HEK293 (cell line): ENCODE measurements around the gene BCL2.
A peak's percentile ranks its signal among the peaks of the same experiment; 100 is the strongest.

Source experiments
- CTCF ChIA-PET: fragments of 350-600 bp; formaldehyde crosslinking; extraction: SDS; loops from one replicate; lab custom pipeline; 2021; ENCODE audit warnings: antibody characterized with exemption; lab: Yijun Ruan, JAX
- POLR2A ChIA-PET: fragments of 300-600 bp; formaldehyde crosslinking; extraction: SDS; loops from one replicate; lab custom pipeline; 2020; ENCODE audit warnings: antibody characterized with exemption, inconsistent platforms; lab: Yijun Ruan, JAX
- H3K27ac ChIP-seq: fragments of 200-500 bp; sonication (Bioruptor generic); 2 replicates; pipeline ENCODE4 v1.5.1; 2014; ENCODE audit warnings: low read depth, low read length, control low read depth, inconsistent platforms; ENCODE audit errors: extremely low read depth
- H3K36me3 ChIP-seq, 2 experiments: fragments of 200-500 bp in 1 of 2; sonication (Bioruptor generic) in 1 of 2; 1 replicate in 1 of 2; 2 replicates in 1 of 2; pipeline ENCODE4 v1.5.1; 2014 to 2017; ENCODE audit warnings: inconsistent platforms in 2 of 2, low read length in 2 of 2; ENCODE audit not compliant: control insufficient read depth in 2 of 2, insufficient read depth in 1 of 2
- H3K4me1 ChIP-seq: fragments of 200-500 bp; sonication (Bioruptor generic); 2 replicates; pipeline ENCODE4 v1.5.1; 2014; ENCODE audit warnings: mild to moderate bottlenecking, low read length, inconsistent platforms; ENCODE audit not compliant: control insufficient read depth, insufficient read depth
- H3K4me3 ChIP-seq: 2 replicates; pipeline ENCODE4 v1.5.1; 2011; ENCODE audit warnings: low read depth, mild to moderate bottlenecking, control low read depth, low read length, moderate library complexity
- H3K9me3 ChIP-seq: fragments of 200-500 bp; sonication (Bioruptor generic); 2 replicates; pipeline ENCODE4 v1.5.1; 2014; ENCODE audit warnings: low read depth, low read length, inconsistent platforms; ENCODE audit not compliant: control insufficient read depth, insufficient read depth
- MEIS1 ChIP-seq: sonication (generic); formaldehyde crosslinking; IDR thresholded peaks from 2 replicates; pipeline ENCODE4 v1.8.1; 2022; ENCODE audit warnings: missing genetic modification reagents, mild to moderate bottlenecking, borderline replicate concordance
- PRDM1 ChIP-seq: fragments of 450-650 bp; formaldehyde crosslinking; IDR thresholded peaks from 2 replicates; pipeline ENCODE4; 2016; ENCODE audit warnings: missing biosample characterization, missing genetic modification characterization
- TRIM28 ChIP-seq: IDR thresholded peaks from 2 replicates; pipeline ENCODE4 v1.6.1; 2011; ENCODE audit warnings: low read length, control low read depth, borderline replicate concordance
- ZBTB17 ChIP-seq: fragments of 450-650 bp; formaldehyde crosslinking; IDR thresholded peaks from 2 replicates; pipeline ENCODE4 v1.5.1; 2016; ENCODE audit warnings: missing biosample characterization, missing genetic modification characterization
- ZEB2 ChIP-seq: fragments of 450-650 bp; formaldehyde crosslinking; IDR thresholded peaks from 2 replicates; pipeline ENCODE4 v1.5.1; 2016; ENCODE audit warnings: missing biosample characterization, missing genetic modification characterization
- ZNF174 ChIP-seq: fragments of 450-650 bp; formaldehyde crosslinking; IDR thresholded peaks from 2 replicates; pipeline ENCODE4 v1.5.0; 2017; ENCODE audit warnings: missing biosample characterization, mild to moderate bottlenecking, missing genetic modification characterization
- ZNF335 ChIP-seq: fragments of 450-650 bp; formaldehyde crosslinking; conservative IDR thresholded peaks from 2 replicates; pipeline ENCODE4 v1.5.1; 2016; ENCODE audit warnings: missing biosample characterization, missing genetic modification characterization
- ZNF354C ChIP-seq: fragments of 450-650 bp; formaldehyde crosslinking; IDR thresholded peaks from 2 replicates; pipeline ENCODE4 v1.5.1; 2016; ENCODE audit warnings: missing biosample characterization, missing genetic modification characterization, low read depth, borderline replicate concordance
- ZNF366 ChIP-seq: fragments of 450-650 bp; formaldehyde crosslinking; conservative IDR thresholded peaks from 2 replicates; pipeline ENCODE4 v1.5.1; 2016; ENCODE audit warnings: missing biosample characterization, missing genetic modification characterization
- ZNF423 ChIP-seq: fragments of 450-650 bp; formaldehyde crosslinking; IDR thresholded peaks from 2 replicates; pipeline ENCODE4 v1.5.1; 2016; ENCODE audit warnings: missing biosample characterization, missing genetic modification characterization
- ZNF501 ChIP-seq: fragments of 450-650 bp; formaldehyde crosslinking; IDR thresholded peaks from 2 replicates; pipeline ENCODE4 v1.5.1; 2016; ENCODE audit warnings: missing biosample characterization, missing genetic modification characterization
- ZNF560 ChIP-seq: fragments of 450-650 bp; formaldehyde crosslinking; IDR thresholded peaks from 2 replicates; pipeline ENCODE4 v1.5.1; 2017; ENCODE audit warnings: missing biosample characterization, missing genetic modification characterization, borderline replicate concordance
- ZNF585B ChIP-seq: fragments of 450-650 bp; formaldehyde crosslinking; IDR thresholded peaks from 2 replicates; pipeline ENCODE4 v1.5.1; 2016; ENCODE audit warnings: missing biosample characterization, missing genetic modification characterization
- ZNF623 ChIP-seq: fragments of 450-650 bp; formaldehyde crosslinking; IDR thresholded peaks from 2 replicates; pipeline ENCODE4 v1.5.1; 2016; ENCODE audit warnings: missing biosample characterization, missing genetic modification characterization
- ZNF629 ChIP-seq: fragments of 450-650 bp; formaldehyde crosslinking; IDR thresholded peaks from 2 replicates; pipeline ENCODE4 v1.5.1; 2017; ENCODE audit warnings: missing biosample characterization, missing genetic modification characterization
- ZNF660 ChIP-seq: fragments of 450-650 bp; IDR thresholded peaks from 2 replicates; pipeline ENCODE4 v1.5.1; 2018; ENCODE audit warnings: missing biosample characterization, mild to moderate bottlenecking, missing genetic modification characterization
- ZNF792 ChIP-seq: fragments of 450-650 bp; formaldehyde crosslinking; IDR thresholded peaks from 2 replicates; pipeline ENCODE4 v1.5.1; 2016; ENCODE audit warnings: missing biosample characterization, missing genetic modification characterization
- TF ChIP-seq, protein P1 (sequence below): fragments of 450-650 bp; formaldehyde crosslinking; IDR thresholded peaks from 2 replicates; pipeline ENCODE4 v1.5.1; 2016; ENCODE audit warnings: missing biosample characterization, missing genetic modification characterization
- TF ChIP-seq, protein P2 (sequence below): fragments of 450-650 bp; formaldehyde crosslinking; IDR thresholded peaks from 2 replicates; pipeline ENCODE4 v1.5.1; 2016; ENCODE audit warnings: missing biosample characterization, missing genetic modification characterization
- TF ChIP-seq, protein P3 (sequence below): fragments of 450-650 bp; formaldehyde crosslinking; IDR thresholded peaks from 2 replicates; pipeline ENCODE4 v1.5.1; 2016; ENCODE audit warnings: missing biosample characterization, missing genetic modification characterization, borderline replicate concordance
- TF ChIP-seq, protein P4 (sequence below): fragments of 450-650 bp; formaldehyde crosslinking; IDR thresholded peaks from 2 replicates; pipeline ENCODE4 v1.5.1; 2017; ENCODE audit warnings: missing biosample characterization, missing genetic modification characterization

BCL2 gene

DNA sequence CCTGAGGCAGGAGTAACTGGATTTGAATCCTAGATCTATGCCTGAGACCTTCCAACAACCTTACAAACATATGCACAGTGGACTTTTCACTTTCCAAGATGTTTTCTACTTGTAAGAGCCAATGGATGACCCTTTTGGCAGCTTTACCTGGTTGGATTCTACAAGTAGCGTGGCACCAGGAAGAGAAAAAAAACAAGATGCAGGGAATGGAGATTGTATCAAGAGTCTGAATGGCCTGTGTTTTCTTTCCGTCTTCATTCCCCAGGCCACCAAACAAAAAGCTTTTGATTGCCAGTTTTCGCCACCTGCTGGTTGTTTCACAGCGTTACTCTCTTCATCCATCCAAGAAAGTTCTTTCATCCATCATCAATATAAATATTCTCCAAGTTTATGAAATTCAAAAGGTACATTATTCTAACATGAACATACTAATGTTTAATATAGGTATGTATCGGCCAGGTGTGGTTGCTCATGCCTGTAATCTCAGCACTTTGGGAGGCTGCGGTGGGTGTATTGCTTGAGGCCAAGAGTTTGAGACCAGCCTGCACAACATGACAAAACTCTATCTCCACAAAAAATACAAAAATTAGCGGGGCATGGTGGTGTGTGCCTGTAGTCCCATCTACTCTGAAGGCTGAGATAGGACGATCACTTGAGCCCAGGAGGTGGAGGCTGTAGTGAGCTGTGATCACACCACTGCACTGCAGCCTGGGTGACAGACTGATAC lies 3.5 kb upstream of the BCL2 start (continued):
- TF ChIP-seq ZBTB17, result peak; percentile 77
- peak; percentile 54 for TF ChIP-seq ZNF335 (tag by site-specific recombination)
- no peak for TF ChIP-seq ZNF354C (tag by site-specific recombination)
- TF ChIP-seq ZNF585B (tag by site-specific recombination), result no peak
- TF ChIP-seq, protein P1, sequence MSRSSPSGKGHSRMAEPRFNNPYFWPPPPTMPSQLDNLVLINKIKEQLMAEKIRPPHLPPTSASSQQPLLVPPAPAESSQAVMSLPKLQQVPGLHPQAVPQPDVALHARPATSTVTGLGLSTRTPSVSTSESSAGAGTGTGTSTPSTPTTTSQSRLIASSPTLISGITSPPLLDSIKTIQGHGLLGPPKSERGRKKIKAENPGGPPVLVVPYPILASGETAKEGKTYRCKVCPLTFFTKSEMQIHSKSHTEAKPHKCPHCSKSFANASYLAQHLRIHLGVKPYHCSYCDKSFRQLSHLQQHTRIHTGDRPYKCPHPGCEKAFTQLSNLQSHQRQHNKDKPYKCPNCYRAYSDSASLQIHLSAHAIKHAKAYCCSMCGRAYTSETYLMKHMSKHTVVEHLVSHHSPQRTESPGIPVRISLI (tag by site-specific recombination), result 0 out of 2 replicates have a peak, but pooled peaks have one; percentile 25
- no peak for TF ChIP-seq ZNF623 (tag by site-specific recombination)
- peak; percentile 23; the same call in 1 of the 2 replicates for TF ChIP-seq ZNF366 (tag by site-specific recombination)
- TF ChIP-seq ZNF792 (tag by site-specific recombination), result no peak
- TF ChIP-seq ZNF501, result 0 out of 2 replicates have a peak, but pooled peaks have one; percentile 17
- no peak for TF ChIP-seq ZNF560 (tag by site-specific recombination)
- TF ChIP-seq, protein P2, sequence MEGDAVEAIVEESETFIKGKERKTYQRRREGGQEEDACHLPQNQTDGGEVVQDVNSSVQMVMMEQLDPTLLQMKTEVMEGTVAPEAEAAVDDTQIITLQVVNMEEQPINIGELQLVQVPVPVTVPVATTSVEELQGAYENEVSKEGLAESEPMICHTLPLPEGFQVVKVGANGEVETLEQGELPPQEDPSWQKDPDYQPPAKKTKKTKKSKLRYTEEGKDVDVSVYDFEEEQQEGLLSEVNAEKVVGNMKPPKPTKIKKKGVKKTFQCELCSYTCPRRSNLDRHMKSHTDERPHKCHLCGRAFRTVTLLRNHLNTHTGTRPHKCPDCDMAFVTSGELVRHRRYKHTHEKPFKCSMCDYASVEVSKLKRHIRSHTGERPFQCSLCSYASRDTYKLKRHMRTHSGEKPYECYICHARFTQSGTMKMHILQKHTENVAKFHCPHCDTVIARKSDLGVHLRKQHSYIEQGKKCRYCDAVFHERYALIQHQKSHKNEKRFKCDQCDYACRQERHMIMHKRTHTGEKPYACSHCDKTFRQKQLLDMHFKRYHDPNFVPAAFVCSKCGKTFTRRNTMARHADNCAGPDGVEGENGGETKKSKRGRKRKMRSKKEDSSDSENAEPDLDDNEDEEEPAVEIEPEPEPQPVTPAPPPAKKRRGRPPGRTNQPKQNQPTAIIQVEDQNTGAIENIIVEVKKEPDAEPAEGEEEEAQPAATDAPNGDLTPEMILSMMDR (tag by site-specific recombination), result peak; percentile 47
- peak; percentile 69 for TF ChIP-seq PRDM1
- TF ChIP-seq ZNF423, result no peak
- peak; percentile 69; the same call in 1 of the 2 replicates for TF ChIP-seq ZNF660 (tag by site-specific recombination)
- no peak for TF ChIP-seq MEIS1
- TF ChIP-seq, protein P3, sequence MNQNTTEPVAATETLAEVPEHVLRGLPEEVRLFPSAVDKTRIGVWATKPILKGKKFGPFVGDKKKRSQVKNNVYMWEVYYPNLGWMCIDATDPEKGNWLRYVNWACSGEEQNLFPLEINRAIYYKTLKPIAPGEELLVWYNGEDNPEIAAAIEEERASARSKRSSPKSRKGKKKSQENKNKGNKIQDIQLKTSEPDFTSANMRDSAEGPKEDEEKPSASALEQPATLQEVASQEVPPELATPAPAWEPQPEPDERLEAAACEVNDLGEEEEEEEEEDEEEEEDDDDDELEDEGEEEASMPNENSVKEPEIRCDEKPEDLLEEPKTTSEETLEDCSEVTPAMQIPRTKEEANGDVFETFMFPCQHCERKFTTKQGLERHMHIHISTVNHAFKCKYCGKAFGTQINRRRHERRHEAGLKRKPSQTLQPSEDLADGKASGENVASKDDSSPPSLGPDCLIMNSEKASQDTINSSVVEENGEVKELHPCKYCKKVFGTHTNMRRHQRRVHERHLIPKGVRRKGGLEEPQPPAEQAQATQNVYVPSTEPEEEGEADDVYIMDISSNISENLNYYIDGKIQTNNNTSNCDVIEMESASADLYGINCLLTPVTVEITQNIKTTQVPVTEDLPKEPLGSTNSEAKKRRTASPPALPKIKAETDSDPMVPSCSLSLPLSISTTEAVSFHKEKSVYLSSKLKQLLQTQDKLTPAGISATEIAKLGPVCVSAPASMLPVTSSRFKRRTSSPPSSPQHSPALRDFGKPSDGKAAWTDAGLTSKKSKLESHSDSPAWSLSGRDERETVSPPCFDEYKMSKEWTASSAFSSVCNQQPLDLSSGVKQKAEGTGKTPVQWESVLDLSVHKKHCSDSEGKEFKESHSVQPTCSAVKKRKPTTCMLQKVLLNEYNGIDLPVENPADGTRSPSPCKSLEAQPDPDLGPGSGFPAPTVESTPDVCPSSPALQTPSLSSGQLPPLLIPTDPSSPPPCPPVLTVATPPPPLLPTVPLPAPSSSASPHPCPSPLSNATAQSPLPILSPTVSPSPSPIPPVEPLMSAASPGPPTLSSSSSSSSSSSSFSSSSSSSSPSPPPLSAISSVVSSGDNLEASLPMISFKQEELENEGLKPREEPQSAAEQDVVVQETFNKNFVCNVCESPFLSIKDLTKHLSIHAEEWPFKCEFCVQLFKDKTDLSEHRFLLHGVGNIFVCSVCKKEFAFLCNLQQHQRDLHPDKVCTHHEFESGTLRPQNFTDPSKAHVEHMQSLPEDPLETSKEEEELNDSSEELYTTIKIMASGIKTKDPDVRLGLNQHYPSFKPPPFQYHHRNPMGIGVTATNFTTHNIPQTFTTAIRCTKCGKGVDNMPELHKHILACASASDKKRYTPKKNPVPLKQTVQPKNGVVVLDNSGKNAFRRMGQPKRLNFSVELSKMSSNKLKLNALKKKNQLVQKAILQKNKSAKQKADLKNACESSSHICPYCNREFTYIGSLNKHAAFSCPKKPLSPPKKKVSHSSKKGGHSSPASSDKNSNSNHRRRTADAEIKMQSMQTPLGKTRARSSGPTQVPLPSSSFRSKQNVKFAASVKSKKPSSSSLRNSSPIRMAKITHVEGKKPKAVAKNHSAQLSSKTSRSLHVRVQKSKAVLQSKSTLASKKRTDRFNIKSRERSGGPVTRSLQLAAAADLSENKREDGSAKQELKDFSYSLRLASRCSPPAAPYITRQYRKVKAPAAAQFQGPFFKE (tag by site-specific recombination), result no peak
- TF ChIP-seq, all 188 proteins: peak for 12

DNA sequence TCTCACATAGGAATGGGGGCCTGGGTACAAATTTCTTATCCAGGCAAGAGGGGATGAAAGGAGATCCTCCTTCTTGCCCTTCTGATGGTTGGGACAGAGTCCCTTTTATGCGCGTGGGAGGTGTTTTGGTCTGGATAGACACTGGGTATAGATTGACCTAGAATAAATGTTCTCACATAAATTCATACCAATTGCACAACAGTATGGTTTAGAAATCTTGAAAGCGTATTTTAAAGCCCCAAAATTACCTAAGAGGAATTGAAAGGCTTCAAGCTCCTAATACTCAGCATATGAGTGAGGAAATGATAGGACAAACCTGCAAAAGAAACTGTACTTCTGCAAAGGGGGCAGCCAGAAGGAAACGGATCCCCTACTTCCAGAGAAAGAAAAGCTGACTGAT lies 2.6 kb upstream of the BCL2 start:
- ChIA-PET CTCF (interaction anchor here (0.5 to 6.8 kb wide), 23 partner anchors 8 to 998 kb away, joined by 3 to 119 read pairs (median 4); no protein-coding TSS in a partner anchor), POLR2A (no interaction called here)
- TF ChIP-seq, protein P4, sequence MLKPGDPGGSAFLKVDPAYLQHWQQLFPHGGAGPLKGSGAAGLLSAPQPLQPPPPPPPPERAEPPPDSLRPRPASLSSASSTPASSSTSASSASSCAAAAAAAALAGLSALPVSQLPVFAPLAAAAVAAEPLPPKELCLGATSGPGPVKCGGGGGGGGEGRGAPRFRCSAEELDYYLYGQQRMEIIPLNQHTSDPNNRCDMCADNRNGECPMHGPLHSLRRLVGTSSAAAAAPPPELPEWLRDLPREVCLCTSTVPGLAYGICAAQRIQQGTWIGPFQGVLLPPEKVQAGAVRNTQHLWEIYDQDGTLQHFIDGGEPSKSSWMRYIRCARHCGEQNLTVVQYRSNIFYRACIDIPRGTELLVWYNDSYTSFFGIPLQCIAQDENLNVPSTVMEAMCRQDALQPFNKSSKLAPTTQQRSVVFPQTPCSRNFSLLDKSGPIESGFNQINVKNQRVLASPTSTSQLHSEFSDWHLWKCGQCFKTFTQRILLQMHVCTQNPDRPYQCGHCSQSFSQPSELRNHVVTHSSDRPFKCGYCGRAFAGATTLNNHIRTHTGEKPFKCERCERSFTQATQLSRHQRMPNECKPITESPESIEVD (tag by site-specific recombination), result no peak
- TF ChIP-seq ZNF174 (tag by site-specific recombination) (no peak), ZEB2 (tag by site-specific recombination) (no peak), ZNF629 (no peak), TRIM28 (no peak)
- Histone ChIP-seq H3K4me1 (peaks cover 9% of the 10 kb centered on the region; the same call in 1 of the 2 replicates), H3K4me3 (no peak overlapping the region), H3K27ac (no peak overlapping the region), H3K9me3 (no peaks in the 10 kb centered on the region), H3K36me3 (no peaks in the 10 kb centered on the region)
